ENCODE measurements around the gene FOCAD.

Gene FOCAD

GRCh38 chr9:20734275-20734674 is 50.2 kb downstream of the FOCAD start:
- TF ChIP-seq CSRNP3 (CRISPR knock-in tag; IDR thresholded peaks at IDR 0.05) (no peak), ISL1 (CRISPR knock-in tag; IDR thresholded peaks at IDR 0.05) (no peak), ZNF565 (CRISPR knock-in tag; conservative IDR thresholded peaks at IDR 0.05; ENCODE audit: low read depth) (no peak), BACH2 (CRISPR knock-in tag; IDR thresholded peaks at IDR 0.05; ENCODE audit: borderline replicate concordance) (no peak), CSDC2 (CRISPR knock-in tag; IDR thresholded peaks at IDR 0.05) (no peak), ZNF70 (CRISPR knock-in tag; IDR thresholded peaks at IDR 0.05) (no peak), PATZ1 (CRISPR knock-in tag; IDR thresholded peaks at IDR 0.05; ENCODE audit: borderline replicate concordance) (no peak), RARB (CRISPR knock-in tag; IDR thresholded peaks at IDR 0.05) (no peak)
- no peak for ATAC-seq

GRCh38 chr9:20740304-20740703 is 56.2 kb downstream of the FOCAD start:
- no peak for TF ChIP-seq CSRNP3 (CRISPR knock-in tag; IDR thresholded peaks at IDR 0.05)
- TF ChIP-seq ZFP3 (CRISPR knock-in tag; IDR thresholded peaks at IDR 0.05), result no peak
- no peak for TF ChIP-seq ZNF70 (CRISPR knock-in tag; IDR thresholded peaks at IDR 0.05)
- TF ChIP-seq CSDC2 (CRISPR knock-in tag; IDR thresholded peaks at IDR 0.05), result no peak

DNA sequence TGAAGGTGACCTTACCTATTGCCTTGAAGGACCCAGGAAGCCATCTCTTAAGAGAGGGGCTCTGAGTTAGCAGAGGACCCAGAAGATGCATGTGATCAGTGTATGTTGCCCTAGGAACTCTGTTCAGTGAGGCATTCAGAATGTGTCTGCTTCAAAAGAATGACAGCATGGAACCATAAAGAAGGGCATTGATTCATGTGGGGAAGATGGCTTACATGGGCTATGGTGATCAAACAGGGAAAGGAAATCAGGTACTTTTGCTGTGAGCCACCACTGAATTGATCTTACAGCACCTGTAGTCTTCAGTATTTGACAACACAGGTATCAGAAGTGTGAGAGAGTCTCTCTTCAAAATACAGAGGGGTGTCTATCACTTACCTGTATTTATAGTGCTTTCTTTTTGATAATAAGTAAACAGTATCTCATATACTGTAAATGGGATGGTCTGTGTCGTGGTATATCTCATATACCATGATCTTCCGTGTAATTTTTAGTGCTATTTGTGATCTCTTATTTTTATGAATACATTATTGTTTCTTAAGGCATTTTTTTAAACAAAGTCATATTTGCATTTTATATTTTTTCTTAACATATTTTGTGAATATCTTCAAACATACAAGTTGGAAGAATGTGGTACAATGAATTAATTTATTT is 57.0 kb downstream of the FOCAD start:
- TF ChIP-seq ZNF8 (CRISPR knock-in tag; IDR thresholded peaks at IDR 0.05), result no peak
- TF ChIP-seq OSR1 (CRISPR knock-in tag; IDR thresholded peaks at IDR 0.05), result no peak
- no peak for TF ChIP-seq SNAI2 (CRISPR knock-in tag; IDR thresholded peaks at IDR 0.05)
- no peak for TF ChIP-seq GLIS3 (CRISPR knock-in tag; IDR thresholded peaks at IDR 0.05)
- no peak for TF ChIP-seq ZNF70 (CRISPR knock-in tag; IDR thresholded peaks at IDR 0.05)
- TF ChIP-seq RARB (CRISPR knock-in tag; IDR thresholded peaks at IDR 0.05), result no peak
- TF ChIP-seq PPARA (CRISPR knock-in tag; IDR thresholded peaks at IDR 0.05; ENCODE audit: borderline replicate concordance), result no peak
- TF ChIP-seq, protein P1, sequence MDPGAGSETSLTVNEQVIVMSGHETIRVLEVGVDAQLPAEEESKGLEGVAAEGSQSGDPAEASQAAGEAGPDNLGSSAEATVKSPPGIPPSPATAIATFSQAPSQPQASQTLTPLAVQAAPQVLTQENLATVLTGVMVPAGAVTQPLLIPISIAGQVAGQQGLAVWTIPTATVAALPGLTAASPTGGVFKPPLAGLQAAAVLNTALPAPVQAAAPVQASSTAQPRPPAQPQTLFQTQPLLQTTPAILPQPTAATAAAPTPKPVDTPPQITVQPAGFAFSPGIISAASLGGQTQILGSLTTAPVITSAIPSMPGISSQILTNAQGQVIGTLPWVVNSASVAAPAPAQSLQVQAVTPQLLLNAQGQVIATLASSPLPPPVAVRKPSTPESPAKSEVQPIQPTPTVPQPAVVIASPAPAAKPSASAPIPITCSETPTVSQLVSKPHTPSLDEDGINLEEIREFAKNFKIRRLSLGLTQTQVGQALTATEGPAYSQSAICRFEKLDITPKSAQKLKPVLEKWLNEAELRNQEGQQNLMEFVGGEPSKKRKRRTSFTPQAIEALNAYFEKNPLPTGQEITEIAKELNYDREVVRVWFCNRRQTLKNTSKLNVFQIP (CRISPR knock-in tag; IDR thresholded peaks at IDR 0.05; ENCODE audit: borderline replicate concordance, low read depth), result no peak
- TF ChIP-seq ESRRG (CRISPR knock-in tag; IDR thresholded peaks at IDR 0.05), result no peak
- no peak for TF ChIP-seq TOX (CRISPR knock-in tag; IDR thresholded peaks at IDR 0.05; ENCODE audit: borderline replicate concordance)
- no peak for TF ChIP-seq ARNTL (CRISPR knock-in tag; IDR thresholded peaks at IDR 0.05; ENCODE audit: borderline replicate concordance, low read depth)
- TF ChIP-seq ZC3H10 (CRISPR knock-in tag; IDR thresholded peaks at IDR 0.05), result no peak
- no peak for TF ChIP-seq ZNF565 (CRISPR knock-in tag; conservative IDR thresholded peaks at IDR 0.05; ENCODE audit: low read depth)
- TF ChIP-seq, protein P2, sequence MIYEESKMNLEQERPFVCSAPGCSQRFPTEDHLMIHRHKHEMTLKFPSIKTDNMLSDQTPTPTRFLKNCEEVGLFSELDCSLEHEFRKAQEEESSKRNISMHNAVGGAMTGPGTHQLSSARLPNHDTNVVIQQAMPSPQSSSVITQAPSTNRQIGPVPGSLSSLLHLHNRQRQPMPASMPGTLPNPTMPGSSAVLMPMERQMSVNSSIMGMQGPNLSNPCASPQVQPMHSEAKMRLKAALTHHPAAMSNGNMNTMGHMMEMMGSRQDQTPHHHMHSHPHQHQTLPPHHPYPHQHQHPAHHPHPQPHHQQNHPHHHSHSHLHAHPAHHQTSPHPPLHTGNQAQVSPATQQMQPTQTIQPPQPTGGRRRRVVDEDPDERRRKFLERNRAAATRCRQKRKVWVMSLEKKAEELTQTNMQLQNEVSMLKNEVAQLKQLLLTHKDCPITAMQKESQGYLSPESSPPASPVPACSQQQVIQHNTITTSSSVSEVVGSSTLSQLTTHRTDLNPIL (CRISPR knock-in tag; IDR thresholded peaks at IDR 0.05; ENCODE audit: low read depth), result no peak
- TF ChIP-seq TCF4 (CRISPR knock-in tag; IDR thresholded peaks at IDR 0.05; ENCODE audit: borderline replicate concordance), result no peak
- TF ChIP-seq CSRNP3 (CRISPR knock-in tag; IDR thresholded peaks at IDR 0.05), result no peak
- TF ChIP-seq BACH2 (CRISPR knock-in tag; IDR thresholded peaks at IDR 0.05; ENCODE audit: borderline replicate concordance), result no peak
- TF ChIP-seq, protein P3, sequence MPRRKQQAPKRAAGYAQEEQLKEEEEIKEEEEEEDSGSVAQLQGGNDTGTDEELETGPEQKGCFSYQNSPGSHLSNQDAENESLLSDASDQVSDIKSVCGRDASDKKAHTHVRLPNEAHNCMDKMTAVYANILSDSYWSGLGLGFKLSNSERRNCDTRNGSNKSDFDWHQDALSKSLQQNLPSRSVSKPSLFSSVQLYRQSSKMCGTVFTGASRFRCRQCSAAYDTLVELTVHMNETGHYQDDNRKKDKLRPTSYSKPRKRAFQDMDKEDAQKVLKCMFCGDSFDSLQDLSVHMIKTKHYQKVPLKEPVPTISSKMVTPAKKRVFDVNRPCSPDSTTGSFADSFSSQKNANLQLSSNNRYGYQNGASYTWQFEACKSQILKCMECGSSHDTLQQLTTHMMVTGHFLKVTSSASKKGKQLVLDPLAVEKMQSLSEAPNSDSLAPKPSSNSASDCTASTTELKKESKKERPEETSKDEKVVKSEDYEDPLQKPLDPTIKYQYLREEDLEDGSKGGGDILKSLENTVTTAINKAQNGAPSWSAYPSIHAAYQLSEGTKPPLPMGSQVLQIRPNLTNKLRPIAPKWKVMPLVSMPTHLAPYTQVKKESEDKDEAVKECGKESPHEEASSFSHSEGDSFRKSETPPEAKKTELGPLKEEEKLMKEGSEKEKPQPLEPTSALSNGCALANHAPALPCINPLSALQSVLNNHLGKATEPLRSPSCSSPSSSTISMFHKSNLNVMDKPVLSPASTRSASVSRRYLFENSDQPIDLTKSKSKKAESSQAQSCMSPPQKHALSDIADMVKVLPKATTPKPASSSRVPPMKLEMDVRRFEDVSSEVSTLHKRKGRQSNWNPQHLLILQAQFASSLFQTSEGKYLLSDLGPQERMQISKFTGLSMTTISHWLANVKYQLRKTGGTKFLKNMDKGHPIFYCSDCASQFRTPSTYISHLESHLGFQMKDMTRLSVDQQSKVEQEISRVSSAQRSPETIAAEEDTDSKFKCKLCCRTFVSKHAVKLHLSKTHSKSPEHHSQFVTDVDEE (CRISPR knock-in tag; IDR thresholded peaks at IDR 0.05), result no peak
- no peak for TF ChIP-seq ZFP30 (CRISPR knock-in tag; IDR thresholded peaks at IDR 0.05)
- TF ChIP-seq CSDC2 (CRISPR knock-in tag; IDR thresholded peaks at IDR 0.05), result no peak
- no peak for ATAC-seq

More at GRCh38 chr9:20740304-20740703, 56.2 kb downstream of the FOCAD start:
- no peak for ATAC-seq

Data from SK-N-SH treated with all-trans-retinoic acid at 6 μM for 48 hours (cell line).